IPS DF 19.7 (cell line): Measurements from ENCODE around the gene PDGFD.

Source experiments
- DNase-seq: peaks from one replicate; pipeline ENCODE4 v3.0.0-alpha.2; 2013; ENCODE audit warnings: low read depth, low spot score

PDGFD gene

GRCh38 chr11:104093426-104094280 lies 70.3 kb downstream of the PDGFD start:
- no peak for DNase-seq

GRCh38 chr11:104092744-104093143 lies 71.2 kb downstream of the PDGFD start:
- no peak for DNase-seq

- DNase-seq: no peak
Measured at GRCh38 chr11:104091281-104092096, 72.5 kb downstream of the PDGFD start.

GRCh38 chr11:104090767-104091166 lies 73.2 kb downstream of the PDGFD start:
- DNase-seq: no peak

- no peak for DNase-seq
Measured at GRCh38 chr11:104089481-104089880, 74.5 kb downstream of the PDGFD start.

GRCh38 chr11:104086621-104087020 lies 77.3 kb downstream of the PDGFD start:
- no peak for DNase-seq

GRCh38 chr11:104078995-104079394 lies 85.0 kb downstream of the PDGFD start:
- DNase-seq: no peak

- DNase-seq: no peak
Measured at GRCh38 chr11:104078245-104078644, 85.7 kb downstream of the PDGFD start.

GRCh38 chr11:104076455-104076854 lies 87.5 kb downstream of the PDGFD start:
- no peak for DNase-seq

- DNase-seq: no peak
Measured at GRCh38 chr11:104075706-104076105, 88.2 kb downstream of the PDGFD start.

- DNase-seq: no peak
Measured at GRCh38 chr11:104075091-104075490, 88.9 kb downstream of the PDGFD start.

GRCh38 chr11:104073950-104074705 lies 89.8 kb downstream of the PDGFD start:
- DNase-seq: peak; percentile 7

GRCh38 chr11:104067534-104067933 lies 96.4 kb downstream of the PDGFD start:
- DNase-seq: no peak

GRCh38 chr11:104064034-104064630 lies 99.8 kb downstream of the PDGFD start:
- no peak for DNase-seq

GRCh38 chr11:104061853-104062521 lies 102.0 kb downstream of the PDGFD start:
- DNase-seq: no peak

- DNase-seq: no peak
Measured at GRCh38 chr11:104060820-104061219, 103.1 kb downstream of the PDGFD start.

GRCh38 chr11:104060004-104060794 lies 103.7 kb downstream of the PDGFD start:
- no peak for DNase-seq

- DNase-seq: no peak
Measured at GRCh38 chr11:104058680-104059079, 105.3 kb downstream of the PDGFD start.

GRCh38 chr11:104057908-104058307 lies 106.0 kb downstream of the PDGFD start:
- no peak for DNase-seq

- DNase-seq: no peak
Measured at GRCh38 chr11:104055596-104055995, 108.4 kb downstream of the PDGFD start.
